HG03039 (cell line): Measurements from ENCODE around the gene AKR1B15.
"Not testable (repeated sequence)": the region's sequence is repeated elsewhere in the genome, so short reads cannot be mapped to it uniquely, and the experiment has no call there.

Experiments
- ATAC-seq: cut with Tn5 transposase; IDR thresholded peaks from one replicate; pipeline ENCODE4 v1.9.1; 2021; ENCODE audit warnings: mild to moderate bottlenecking, moderate library complexity; ENCODE audit not compliant: unreplicated experiment

The AKR1B15 gene

GRCh38 chr7:134548877-134549276 lies at the start of gene AKR1B15:
Gene AKR1B15, plus strand, starts transcription at chr7:134549110. Its CDS starts 15,510 bp downstream, at chr7:134564620.
- peak; percentile 96 for ATAC-seq

GRCh38 chr7:134500406-134500805 lies 48.5 kb upstream of the AKR1B15 start:
- ATAC-seq, result no peak

- no peak for ATAC-seq
Measured at GRCh38 chr7:134500982-134501381, 47.9 kb upstream of the AKR1B15 start.

GRCh38 chr7:134502463-134503371 lies 46.2 kb upstream of the AKR1B15 start:
- ATAC-seq, result no peak

- ATAC-seq, result no peak
Measured at GRCh38 chr7:134504660-134505164, 44.2 kb upstream of the AKR1B15 start.

GRCh38 chr7:134505856-134506255 lies 43.1 kb upstream of the AKR1B15 start:
- ATAC-seq, result no peak

GRCh38 chr7:134509010-134509409 lies 39.9 kb upstream of the AKR1B15 start:
- ATAC-seq, result no peak

- ATAC-seq, result no peak
Measured at GRCh38 chr7:134510646-134511045, 38.3 kb upstream of the AKR1B15 start.

GRCh38 chr7:134512271-134512670 lies 36.6 kb upstream of the AKR1B15 start:
- ATAC-seq, result no peak

GRCh38 chr7:134513169-134513752 lies 35.6 kb upstream of the AKR1B15 start:
- ATAC-seq, result no peak

GRCh38 chr7:134514106-134514505 lies 34.8 kb upstream of the AKR1B15 start:
- no peak for ATAC-seq

GRCh38 chr7:134514663-134515062 lies 34.2 kb upstream of the AKR1B15 start:
- no peak for ATAC-seq

- no peak for ATAC-seq
Measured at GRCh38 chr7:134515569-134516468, 33.1 kb upstream of the AKR1B15 start.

GRCh38 chr7:134520130-134520529 lies 28.8 kb upstream of the AKR1B15 start:
- ATAC-seq, result no peak

GRCh38 chr7:134522601-134523000 lies 26.3 kb upstream of the AKR1B15 start:
- ATAC-seq, result no peak

GRCh38 chr7:134525449-134525848 lies 23.5 kb upstream of the AKR1B15 start:
- ATAC-seq, result not testable (repeated sequence)

- not testable (repeated sequence) for ATAC-seq
Measured at GRCh38 chr7:134526552-134527248, 22.2 kb upstream of the AKR1B15 start.

- ATAC-seq, result no peak
Measured at GRCh38 chr7:134527979-134528371, 20.9 kb upstream of the AKR1B15 start.

GRCh38 chr7:134528749-134529148 lies 20.2 kb upstream of the AKR1B15 start:
- no peak for ATAC-seq

GRCh38 chr7:134530460-134530859 lies 18.4 kb upstream of the AKR1B15 start:
- ATAC-seq, result no peak
